ENCODE results near the gene DPP4.
A peak's percentile ranks its signal among the peaks of the same experiment; 100 is the strongest.
"Not testable (repeated sequence)": the region's sequence is repeated elsewhere in the genome, so short reads cannot be mapped to it uniquely, and the experiment has no call there.

The DPP4 gene

GRCh38 chr2:161987311-161987710 is 86.7 kb downstream of the DPP4 start:
- DNase-seq = no peak

GRCh38 chr2:161983866-161984265 is 90.1 kb downstream of the DPP4 start:
- no peak for DNase-seq

GRCh38 chr2:161983331-161983651 is 90.7 kb downstream of the DPP4 start:
- DNase-seq = no peak

- DNase-seq = no peak
Measured at GRCh38 chr2:161982548-161983330, 91.3 kb downstream of the DPP4 start.

- no peak for DNase-seq
Measured at GRCh38 chr2:161981679-161982250, 92.2 kb downstream of the DPP4 start.

GRCh38 chr2:161980976-161981375 is 93.0 kb downstream of the DPP4 start:
- DNase-seq = no peak

- DNase-seq = no peak
Measured at GRCh38 chr2:161979490-161979889, 94.5 kb downstream of the DPP4 start.

- DNase-seq = not testable (repeated sequence)
Measured at GRCh38 chr2:161977926-161978325, 96.1 kb downstream of the DPP4 start.

GRCh38 chr2:161976917-161977316 is 97.1 kb downstream of the DPP4 start:
- DNase-seq = no peak

- DNase-seq = no peak
Measured at GRCh38 chr2:161976295-161976694, 97.7 kb downstream of the DPP4 start.

GRCh38 chr2:161975813-161976160 is 98.2 kb downstream of the DPP4 start:
- no peak for DNase-seq

- DNase-seq = no peak
Measured at GRCh38 chr2:161975062-161975812, 98.8 kb downstream of the DPP4 start.

- DNase-seq = no peak
Measured at GRCh38 chr2:161974461-161974860, 99.6 kb downstream of the DPP4 start.

GRCh38 chr2:161972866-161973265 is 101.1 kb downstream of the DPP4 start:
- DNase-seq = no peak

GRCh38 chr2:161972232-161972631 is 101.8 kb downstream of the DPP4 start:
- no peak for DNase-seq

- DNase-seq = no peak
Measured at GRCh38 chr2:161971551-161971950, 102.5 kb downstream of the DPP4 start.

- DNase-seq = no peak
Measured at GRCh38 chr2:161969159-161969558, 104.9 kb downstream of the DPP4 start.

GRCh38 chr2:161965994-161966393 is 108.0 kb downstream of the DPP4 start:
- no peak for DNase-seq

- DNase-seq = no peak
Measured at GRCh38 chr2:161964160-161964559, 109.9 kb downstream of the DPP4 start.

GRCh38 chr2:161962160-161962559 is 111.9 kb downstream of the DPP4 start:
- DNase-seq = no peak

GRCh38 chr2:161961061-161961460 is 113.0 kb downstream of the DPP4 start:
- DNase-seq = no peak

- DNase-seq = peak; percentile 64
Measured at GRCh38 chr2:161956738-161957137, 117.3 kb downstream of the DPP4 start.

GRCh38 chr2:161955211-161955610 is 118.8 kb downstream of the DPP4 start:
- DNase-seq = no peak

- peak; percentile 11 for DNase-seq
Measured at GRCh38 chr2:161954103-161954502, 119.9 kb downstream of the DPP4 start.
